ENCODE measurements around the gene CAMTA1. TPM values are rescaled to one million over a fixed set of nuclear protein-coding genes. Genes with fewer than 3 reads are reported as not detected.

Gene CAMTA1
- total and polyA plus RNA-seq, 9 of the 15 experiments (the other 6 are each of a cell fraction or from before 2014, with no cell fraction given) = 43.9 to 161 (median 65.9) TPM

GRCh38 chr1:7675431-7676273 is 890.4 kb downstream of the CAMTA1 start:
- DNase-seq (ENCODE audit: extremely low read depth in 1 of 4, low spot score in 3 of 4) = no peak
- ChIA-PET CTCF (ENCODE audit: low intra/inter-chr PET ratio) (no interaction called here), POLR2A (no interaction called here)
- Histone ChIP-seq H3K27ac (ENCODE audit: extremely low read depth, low read depth, low read length) (no peak overlapping the region), H3K79me2 (ENCODE audit: control insufficient read depth, insufficient read depth, low read length) (no peaks in the 10 kb centered on the region), H3K9me3 (replicated peaks; ENCODE audit: control insufficient read depth, insufficient read depth, low read depth, low read length) (no peaks in the 10 kb centered on the region), H2AFZ (ENCODE audit: low read depth, low read length) (no peak overlapping the region), H3K36me3 (ENCODE audit: control insufficient read depth, insufficient read depth, low read length) (no peaks in the 10 kb centered on the region), H3K27me3 (ENCODE audit: control insufficient read depth in 2 of 2, insufficient read depth in 2 of 2, low read length in 2 of 2) (peaks cover 47 to 79% of the 10 kb centered on the region in 2 experiments; a peak in 4 of 5 replicates), H3K4me3 (no peak overlapping the region), H3K4me2 (ENCODE audit: insufficient read depth, low read length) (no peak overlapping the region), H4K20me1 (replicated peaks; ENCODE audit: control insufficient read depth, insufficient read depth, low read length) (peaks cover 15% of the 10 kb centered on the region; the same call in 1 of the 2 replicates), H3K4me1 (replicated peaks in 1 of 2; ENCODE audit: control insufficient read depth in 2 of 2, insufficient read depth in 2 of 2, low read length in 2 of 2) (peaks cover 0 to 14% of the 10 kb centered on the region in 2 experiments; a peak in 2 of 5 replicates), H3K9me1 (ENCODE audit: control insufficient read depth, insufficient read depth, low read length) (no peaks in the 10 kb centered on the region), H3K9ac (ENCODE audit: insufficient read depth in 1 of 2, low read depth in 2 of 2, low read length in 2 of 2) (no peak overlapping the region; a peak in 1 of 4 replicates)
- BruUV-seq (replicated peaks) = no TSS peak
- no peak for ATAC-seq
- WGBS (ENCODE audit: insufficient coverage, low coverage, missing lambda C conversion rate) = 1% methylated on average over 19 of the region's 19 CpGs
- FAIRE-seq = no peak
- TF ChIP-seq ZBTB26 (CRISPR knock-in tag; IDR thresholded peaks at IDR 0.05) = no peak
- no peak for TF ChIP-seq CCAR2 (IDR thresholded peaks at IDR 0.05; ENCODE audit: low read depth, low read length)
- no peak for TF ChIP-seq ZBTB43 (CRISPR knock-in tag; IDR thresholded peaks at IDR 0.05)
- TF ChIP-seq CHD4 (IDR thresholded peaks at IDR 0.05; ENCODE audit: insufficient read depth, insufficient replicate concordance, low read depth, low read length, poor library complexity, severe bottlenecking) = no peak
- TF ChIP-seq YBX1 (IDR thresholded peaks at IDR 0.05) = no peak
- TF ChIP-seq ZNF507 (tag; conservative IDR thresholded peaks at IDR 0.05) = no peak
- TF ChIP-seq RBM25 (IDR thresholded peaks at IDR 0.05; ENCODE audit: low read depth, low read length, severe bottlenecking) = no peak
- intact Hi-C loops (cut with micrococcal nuclease) (no loop called here), in situ Hi-C loops (cut with MboI) (no loop called here)
